K562 (cell line): Measurements from ENCODE around the gene THG1L. TPM values are rescaled to one million over a fixed set of nuclear protein-coding genes. Genes with fewer than 3 reads are reported as not detected.

ENCODE experiments used
- CHCHD3 ChIP-seq: fragments of 250-450 bp; sonication (Bioruptor Pico); IDR thresholded peaks from 2 replicates; pipeline ENCODE4 v2.1.2; 2022; ENCODE audit warnings: mild to moderate bottlenecking
- E4F1 ChIP-seq: fragments of 250-450 bp; sonication (Bioruptor Pico); IDR thresholded peaks from 2 replicates; pipeline ENCODE4 v1.5.0; 2021; ENCODE audit warnings: mild to moderate bottlenecking, borderline replicate concordance
- EHMT2 ChIP-seq: fragments of 450-650 bp; IDR thresholded peaks from 2 replicates; pipeline ENCODE4 v1.6.1; 2018; ENCODE audit warnings: antibody characterized with exemption
- GATAD2B ChIP-seq: fragments of 450-650 bp; IDR thresholded peaks from 2 replicates; pipeline ENCODE4 v1.6.1; 2017; ENCODE audit warnings: mild to moderate bottlenecking, borderline replicate concordance
- ID3 ChIP-seq, 2 experiments: fragments of 250-450 bp in 1 of 2; fragments of 450-650 bp in 1 of 2; sonication (Bioruptor Pico) in 1 of 2; IDR thresholded peaks; 2 replicates each; pipeline versions ENCODE4 v1.6.1 to v1.8.0; 2016 to 2021; ENCODE audit warnings: mild to moderate bottlenecking in 2 of 2, moderate library complexity in 2 of 2, missing compliant biosample characterization in 1 of 2, missing genetic modification characterization in 1 of 2
- MBD2 ChIP-seq: sonication (generic); IDR thresholded peaks from 2 replicates; pipeline ENCODE4 v1.6.1; 2016; ENCODE audit warnings: low read depth, borderline replicate concordance
- MTF1 ChIP-seq: fragments of 250-450 bp; sonication (Bioruptor Pico); IDR thresholded peaks from 2 replicates; pipeline ENCODE4 v1.9.0; 2021; ENCODE audit warnings: moderate library complexity, mild to moderate bottlenecking, inconsistent platforms, borderline replicate concordance
- NCOA1 ChIP-seq: fragments of 450-650 bp; IDR thresholded peaks from 2 replicates; pipeline ENCODE4 v1.6.1; 2016; ENCODE audit warnings: low read depth
- NR2C1 ChIP-seq, 2 experiments: fragments of 450-650 bp; IDR thresholded peaks; 2 replicates each; pipeline ENCODE4 v1.6.1; 2017; ENCODE audit warnings: mild to moderate bottlenecking in 2 of 2, antibody characterized with exemption in 1 of 2, inconsistent platforms in 1 of 2, missing compliant biosample characterization in 1 of 2, missing genetic modification characterization in 1 of 2
- PHB ChIP-seq: fragments of 250-450 bp; sonication (Bioruptor Pico); IDR thresholded peaks from 2 replicates; pipeline ENCODE4 v1.5.0; 2021
- PHB2 ChIP-seq: fragments of 450-650 bp; IDR thresholded peaks from 2 replicates; pipeline ENCODE4 v1.6.1; 2017; ENCODE audit warnings: low read depth
- PRDM10 ChIP-seq: fragments of 450-650 bp; IDR thresholded peaks from 2 replicates; pipeline ENCODE4 v1.6.1; 2018; ENCODE audit not compliant: partially characterized antibody
- PURB ChIP-seq: sonication (generic); formaldehyde crosslinking; IDR thresholded peaks from 2 replicates; pipeline ENCODE4 v1.9.0; 2021; ENCODE audit warnings: low read depth, mild to moderate bottlenecking, missing genetic modification reagents
- RHOXF2B ChIP-seq: fragments of 250-450 bp; sonication (Bioruptor Pico); conservative IDR thresholded peaks from 2 replicates; pipeline ENCODE4 v1.5.1; 2021
- SIN3A ChIP-seq, 2 experiments: fragments of 150-350 bp in 1 of 2; IDR thresholded peaks; 2 replicates each; pipeline ENCODE4 v1.6.1; 2011 to 2016; ENCODE audit warnings: borderline replicate concordance in 2 of 2, low read depth in 2 of 2, low read length in 2 of 2, mild to moderate bottlenecking in 2 of 2, moderate library complexity in 2 of 2; ENCODE audit not compliant: control insufficient read depth in 1 of 2
- SRSF1 ChIP-seq: fragments of 200-400 bp; formaldehyde crosslinking; IDR thresholded peaks from 2 replicates; pipeline ENCODE4 v1.6.1; 2017; ENCODE audit warnings: mild to moderate bottlenecking, low read depth, low read length, moderate library complexity
- SUPT5H ChIP-seq: fragments of 450-650 bp; IDR thresholded peaks from 2 replicates; pipeline ENCODE4 v1.6.1; 2016
- TEAD1 ChIP-seq, 2 experiments: fragments of 450-650 bp in 1 of 2; sonication (generic) in 1 of 2; formaldehyde crosslinking; IDR thresholded peaks; 2 replicates each; pipeline versions ENCODE4 v1.4.0 to v1.8.0; 2020 to 2022; ENCODE audit warnings: mild to moderate bottlenecking in 2 of 2, missing genetic modification reagents in 1 of 2
- TGIF2 ChIP-seq: sonication (generic); formaldehyde crosslinking; IDR thresholded peaks from 2 replicates; pipeline ENCODE4 v1.8.1; 2022; ENCODE audit warnings: mild to moderate bottlenecking, missing genetic modification reagents, moderate library complexity
- XRCC3 ChIP-seq: fragments of 450-650 bp; IDR thresholded peaks from 2 replicates; pipeline ENCODE4 v1.6.1; 2017; ENCODE audit warnings: mild to moderate bottlenecking, moderate library complexity
- ZFPM2 ChIP-seq: fragments of 250-450 bp; sonication (Bioruptor Pico); IDR thresholded peaks from 2 replicates; pipeline ENCODE4 v1.5.1; 2022; ENCODE audit warnings: mild to moderate bottlenecking
- ZNF561 ChIP-seq: fragments of 450-650 bp; formaldehyde crosslinking; conservative IDR thresholded peaks from 2 replicates; pipeline ENCODE4 v1.4.0; 2020; ENCODE audit warnings: mild to moderate bottlenecking, moderate library complexity
- polyA plus RNA-seq, 8 experiments: library from polyadenylated mRNA; depleted of rRNA in 4 of 8; stranded (reverse) in 5 of 8; unstranded in 3 of 8; fragments of >200 nt; fragmentation: Nextera tagmentation in 2 of 8; fragmentation: Illumina TruSeq in 1 of 8; extraction: Ambion mirVana in 2 of 8; extraction: Trizol in 1 of 8; gene quantifications; 2 replicates each; pipeline versions ENCODE4 v1.2.1 to v1.2.3, GENCODE V29; 2011 to 2014; ENCODE audit warnings: inconsistent platforms in 1 of 8, missing spikeins in 1 of 8
- total RNA-seq, 7 experiments: library from RNA; depleted of rRNA in 6 of 7; stranded (reverse); fragments of >200 nt in 6 of 7; fragmentation: Illumina TruSeq in 2 of 7; extraction: Trizol in 2 of 7; gene quantifications; 2 replicates each; pipeline versions ENCODE4 v1.2.1 to v1.2.3, GENCODE V29; 2011 to 2021; ENCODE audit warnings: low replicate concordance in 1 of 7

Gene THG1L
- total and polyA plus RNA-seq, 9 of the 15 experiments (the other 6 are each of a cell fraction or from before 2014, with no cell fraction given), result 21.8 to 40.7 (median 28.0) TPM

GRCh38 chr5:157743163-157744050 is 12.2 kb downstream of the THG1L start, which contains the start of gene LSM11 (continued):
- TF ChIP-seq ID3 (CRISPR knock-in tag; IDR thresholded peaks at IDR 0.05), result no peak
- TF ChIP-seq ID3 (tag; IDR thresholded peaks at IDR 0.05), result no peak
- TF ChIP-seq SRSF1, result no peak
- TF ChIP-seq RHOXF2B (CRISPR knock-in tag), result no peak
- no peak for TF ChIP-seq NCOA1
- no peak for TF ChIP-seq ZFPM2 (CRISPR knock-in tag)
- no peak for TF ChIP-seq MTF1 (CRISPR knock-in tag)
- no peak for TF ChIP-seq MBD2
- peak; percentile 44 to 49; a peak in 2 of 4 replicates for TF ChIP-seq SIN3A (IDR thresholded peaks at IDR 0.05; ENCODE audit: borderline replicate concordance in 2 of 2, control insufficient read depth in 1 of 2, low read depth in 2 of 2, low read length in 2 of 2)
- no peak for TF ChIP-seq PRDM10
- peak; percentile 50; the same call in 1 of the 2 replicates for TF ChIP-seq SUPT5H
- TF ChIP-seq PURB, result no peak
- no peak for TF ChIP-seq GATAD2B
- TF ChIP-seq PHB (CRISPR knock-in tag), result no peak
- TF ChIP-seq XRCC3, result no peak
- TF ChIP-seq NR2C1 (IDR thresholded peaks at IDR 0.05), result no peak
- no peak for TF ChIP-seq NR2C1 (tag; IDR thresholded peaks at IDR 0.05)
- TF ChIP-seq TEAD1 (CRISPR knock-in tag; IDR thresholded peaks at IDR 0.05), result no peak
- no peak for TF ChIP-seq PHB2
- TF ChIP-seq EHMT2, result no peak
- no peak for TF ChIP-seq TGIF2
- no peak for TF ChIP-seq ZNF561 (CRISPR knock-in tag)
- no peak for TF ChIP-seq CHCHD3
- TF ChIP-seq E4F1, result no peak
